ENCODE results near the gene DISC1.

GRCh38 chr1:231634323-231635013 lies 7.9 kb downstream of the DISC1 start:
- no peak for TF ChIP-seq POLR2AphosphoS5 (IDR thresholded peaks at IDR 0.05)
- TF ChIP-seq EP300 (conservative IDR thresholded peaks at IDR 0.05; ENCODE audit: poor library complexity, severe bottlenecking), result no peak
- no peak for TF ChIP-seq CTCF (IDR thresholded peaks at IDR 0.05; ENCODE audit: poor library complexity, severe bottlenecking)
- TF ChIP-seq EZH2 (IDR thresholded peaks at IDR 0.05; ENCODE audit: borderline replicate concordance, insufficient read depth, low read length, poor library complexity, severe bottlenecking), result no peak
- TF ChIP-seq MXI1 (conservative IDR thresholded peaks at IDR 0.05; ENCODE audit: poor library complexity, severe bottlenecking), result no peak

Measured in neural cell (in vitro differentiated cells).